HEK293T (cell line): ENCODE data around the gene CXCL14.

ENCODE experiments used
- ARNT ChIP-seq: fragments of 450-650 bp; IDR thresholded peaks from 2 replicates; pipeline ENCODE4 v1.6.1; 2017; ENCODE audit warnings: mild to moderate bottlenecking
- BHLHE40 ChIP-seq: fragments of 450-650 bp; IDR thresholded peaks from 2 replicates; pipeline ENCODE4 v1.6.1; 2016; ENCODE audit warnings: mild to moderate bottlenecking, moderate library complexity, borderline replicate concordance
- HDGF ChIP-seq: fragments of 450-650 bp; IDR thresholded peaks from 2 replicates; pipeline ENCODE4 v1.6.1; 2017; ENCODE audit warnings: antibody characterized with exemption, borderline replicate concordance
- L3MBTL2 ChIP-seq: fragments of 450-650 bp; conservative IDR thresholded peaks from 2 replicates; pipeline ENCODE4 v1.6.1; 2016; ENCODE audit warnings: mild to moderate bottlenecking
- SUZ12 ChIP-seq: fragments of 450-650 bp; IDR thresholded peaks from 2 replicates; pipeline ENCODE4 v1.6.1; 2016; ENCODE audit warnings: mild to moderate bottlenecking

DNA sequence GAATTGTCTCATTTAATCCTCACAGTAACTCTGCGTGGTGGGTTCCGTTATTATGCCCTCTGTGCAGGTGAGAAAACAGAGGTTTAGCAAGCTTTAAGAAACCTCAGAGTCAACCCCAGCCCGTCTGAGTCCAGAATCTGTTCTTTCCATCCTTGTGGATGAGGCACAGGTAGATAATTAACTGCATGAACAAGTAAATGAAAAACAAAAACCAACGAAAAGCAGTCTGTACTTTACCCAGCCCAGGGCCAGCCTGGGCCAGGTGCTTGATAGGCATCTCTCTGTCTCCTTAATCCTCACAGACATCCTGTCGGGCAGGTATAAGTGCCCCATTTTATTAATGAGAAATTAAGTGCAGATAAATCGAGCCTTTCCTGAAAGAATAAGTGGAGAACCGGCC lies 25.3 kb upstream of the CXCL14 start:
- TF ChIP-seq SUZ12, result no peak
- TF ChIP-seq BHLHE40, result no peak
- TF ChIP-seq L3MBTL2, result no peak
- TF ChIP-seq ARNT, result no peak
- no peak for TF ChIP-seq HDGF
